IPS-20b (cell line): ENCODE results near the gene HTR7.

ENCODE experiments used
- H3K27ac ChIP-seq: one replicate; pipeline ENCODE4 v1.5.1; 2013; ENCODE audit warnings: low read length
- H3K27me3 ChIP-seq: 2 replicates; pipeline ENCODE4 v1.6.1; 2013; ENCODE audit warnings: mild to moderate bottlenecking, low read length, inconsistent platforms; ENCODE audit not compliant: insufficient read depth
- H3K36me3 ChIP-seq: 2 replicates; pipeline ENCODE4 v1.6.1; 2013; ENCODE audit warnings: low read depth, mild to moderate bottlenecking, inconsistent platforms, low read length, moderate library complexity; ENCODE audit not compliant: insufficient read depth
- H3K4me1 ChIP-seq: 2 replicates; pipeline ENCODE4 v1.6.1; 2013; ENCODE audit warnings: mild to moderate bottlenecking, control low read depth, inconsistent platforms, low read length, moderate library complexity; ENCODE audit not compliant: insufficient read depth
- H3K4me3 ChIP-seq: 2 replicates; pipeline ENCODE4 v1.5.1; 2013; ENCODE audit warnings: mild to moderate bottlenecking, low read length, inconsistent platforms
- H3K9ac ChIP-seq: 2 replicates; pipeline ENCODE4 v1.6.1; 2013; ENCODE audit warnings: low read depth, mild to moderate bottlenecking, inconsistent platforms, low read length, moderate library complexity
- H3K9me3 ChIP-seq: 2 replicates; pipeline ENCODE4 v1.6.1; 2013; ENCODE audit warnings: mild to moderate bottlenecking, low read depth, low read length, inconsistent platforms; ENCODE audit not compliant: insufficient read depth

The HTR7 gene

GRCh38 chr10:90799172-90799571, 58.7 kb downstream of the HTR7 start:
- Histone ChIP-seq H3K36me3 (0 out of 2 replicates have a peak, but pooled peaks cover 5% of the 10 kb centered on the region), H3K27ac (no peak overlapping the region), H3K4me3 (no peak overlapping the region), H3K27me3 (no peaks in the 10 kb centered on the region), H3K9me3 (peaks cover 15% of the 10 kb centered on the region), H3K4me1 (peaks cover 18% of the 10 kb centered on the region; the same call in 1 of the 2 replicates), H3K9ac (no peak overlapping the region)

- Histone ChIP-seq H3K9ac (no peak overlapping the region), H3K4me3 (no peak overlapping the region), H3K36me3 (0 out of 2 replicates have a peak, but pooled peaks cover 5% of the 10 kb centered on the region), H3K27ac (no peak overlapping the region), H3K9me3 (peaks cover 15% of the 10 kb centered on the region), H3K27me3 (no peaks in the 10 kb centered on the region), H3K4me1 (peaks cover 14% of the 10 kb centered on the region; the same call in 1 of the 2 replicates)
Observed at GRCh38 chr10:90798482-90798881, 59.4 kb downstream of the HTR7 start.

- no peaks in the 10 kb centered on the region for H3K36me3 ChIP-seq
- H3K9ac ChIP-seq = no peak overlapping the region; the same call in 1 of the 2 replicates
- H3K27me3 ChIP-seq = no peaks in the 10 kb centered on the region
- no peak overlapping the region for H3K4me3 ChIP-seq
- H3K9me3 ChIP-seq = peaks cover 3% of the 10 kb centered on the region; the same call in 1 of the 2 replicates
- H3K27ac ChIP-seq = no peak overlapping the region
- H3K4me1 ChIP-seq = peaks cover 32% of the 10 kb centered on the region; the same call in 1 of the 2 replicates
Observed at GRCh38 chr10:90790422-90790821, 67.4 kb downstream of the HTR7 start.

- no peaks in the 10 kb centered on the region for H3K27me3 ChIP-seq
- peaks cover 32% of the 10 kb centered on the region for H3K4me1 ChIP-seq
- peak overlapping the region; percentile 28; the same call in 1 of the 2 replicates for H3K9ac ChIP-seq
- no peaks in the 10 kb centered on the region for H3K36me3 ChIP-seq
- no peak overlapping the region for H3K27ac ChIP-seq
- H3K9me3 ChIP-seq = no peaks in the 10 kb centered on the region
- H3K4me3 ChIP-seq = no peak overlapping the region
Observed at GRCh38 chr10:90788968-90789367, 68.9 kb downstream of the HTR7 start.

GRCh38 chr10:90788199-90788491, 69.7 kb downstream of the HTR7 start:
- Histone ChIP-seq H3K9ac (no peak overlapping the region), H3K4me3 (no peak overlapping the region), H3K4me1 (peaks cover 35% of the 10 kb centered on the region), H3K27me3 (no peaks in the 10 kb centered on the region), H3K36me3 (no peaks in the 10 kb centered on the region), H3K9me3 (no peaks in the 10 kb centered on the region), H3K27ac (no peak overlapping the region)

GRCh38 chr10:90787393-90788198, 70.2 kb downstream of the HTR7 start:
- Histone ChIP-seq H3K9me3 (no peaks in the 10 kb centered on the region), H3K4me1 (peaks cover 41% of the 10 kb centered on the region), H3K36me3 (no peaks in the 10 kb centered on the region), H3K4me3 (no peak overlapping the region), H3K27ac (no peak overlapping the region), H3K27me3 (no peaks in the 10 kb centered on the region), H3K9ac (no peak overlapping the region)

GRCh38 chr10:90785782-90786181, 72.1 kb downstream of the HTR7 start:
- H3K27me3 ChIP-seq = no peaks in the 10 kb centered on the region
- H3K4me3 ChIP-seq = no peak overlapping the region
- H3K27ac ChIP-seq = no peak overlapping the region
- H3K36me3 ChIP-seq = no peaks in the 10 kb centered on the region
- H3K9me3 ChIP-seq = no peaks in the 10 kb centered on the region
- H3K4me1 ChIP-seq = peaks cover 38% of the 10 kb centered on the region
- H3K9ac ChIP-seq = no peak overlapping the region

GRCh38 chr10:90784771-90785170, 73.1 kb downstream of the HTR7 start:
- Histone ChIP-seq H3K27ac (no peak overlapping the region), H3K36me3 (no peaks in the 10 kb centered on the region), H3K9ac (no peak overlapping the region), H3K27me3 (no peaks in the 10 kb centered on the region), H3K4me1 (peaks cover 38% of the 10 kb centered on the region), H3K4me3 (no peak overlapping the region), H3K9me3 (no peaks in the 10 kb centered on the region)

GRCh38 chr10:90780488-90780887, 77.4 kb downstream of the HTR7 start:
- no peak overlapping the region for H3K9ac ChIP-seq
- H3K4me3 ChIP-seq = no peak overlapping the region
- no peaks in the 10 kb centered on the region for H3K27me3 ChIP-seq
- H3K27ac ChIP-seq = no peak overlapping the region
- no peaks in the 10 kb centered on the region for H3K36me3 ChIP-seq
- H3K9me3 ChIP-seq = no peaks in the 10 kb centered on the region
- H3K4me1 ChIP-seq = peaks cover 13% of the 10 kb centered on the region

GRCh38 chr10:90779548-90779947, 78.3 kb downstream of the HTR7 start:
- Histone ChIP-seq H3K4me3 (no peak overlapping the region), H3K9me3 (no peaks in the 10 kb centered on the region), H3K4me1 (peaks cover 18% of the 10 kb centered on the region; the same call in 1 of the 2 replicates), H3K27ac (no peak overlapping the region), H3K36me3 (no peaks in the 10 kb centered on the region), H3K9ac (no peak overlapping the region), H3K27me3 (no peaks in the 10 kb centered on the region)

GRCh38 chr10:90777621-90778020, 80.2 kb downstream of the HTR7 start:
- no peaks in the 10 kb centered on the region for H3K9me3 ChIP-seq

GRCh38 chr10:90775351-90776028, 82.3 kb downstream of the HTR7 start:
- no peak overlapping the region for H3K4me3 ChIP-seq
- H3K27me3 ChIP-seq = no peaks in the 10 kb centered on the region
- H3K4me1 ChIP-seq = peaks cover 7% of the 10 kb centered on the region; the same call in 1 of the 2 replicates
- H3K36me3 ChIP-seq = no peaks in the 10 kb centered on the region
- H3K27ac ChIP-seq = no peak overlapping the region
- no peak overlapping the region for H3K9ac ChIP-seq
- H3K9me3 ChIP-seq = no peaks in the 10 kb centered on the region

More at GRCh38 chr10:90777621-90778020, 80.2 kb downstream of the HTR7 start:
- no peaks in the 10 kb centered on the region for H3K36me3 ChIP-seq
- no peak overlapping the region for H3K27ac ChIP-seq
- H3K9ac ChIP-seq = no peak overlapping the region
- no peaks in the 10 kb centered on the region for H3K27me3 ChIP-seq
- H3K4me1 ChIP-seq = peaks cover 10% of the 10 kb centered on the region; the same call in 1 of the 2 replicates
- H3K4me3 ChIP-seq = no peak overlapping the region
